Choroid plexus epithelial cell (primary cell): ENCODE measurements around the gene THBS2.

ENCODE experiments used
- DNase-seq: peaks from one replicate; pipeline ENCODE4 v3.0.0-alpha.2; 2010; ENCODE audit warnings: low read depth
- H3K4me3 ChIP-seq: 2 replicates; pipeline ENCODE4 v1.5.1; 2011; ENCODE audit warnings: low read depth, mild to moderate bottlenecking, control low read depth, low read length, moderate library complexity
- TF ChIP-seq, protein P1 (sequence below): conservative IDR thresholded peaks from 2 replicates; pipeline ENCODE4 v1.5.1; 2011; ENCODE audit warnings: low read depth, mild to moderate bottlenecking, control low read depth, inconsistent platforms, low read length, moderate library complexity

Gene THBS2

DNA sequence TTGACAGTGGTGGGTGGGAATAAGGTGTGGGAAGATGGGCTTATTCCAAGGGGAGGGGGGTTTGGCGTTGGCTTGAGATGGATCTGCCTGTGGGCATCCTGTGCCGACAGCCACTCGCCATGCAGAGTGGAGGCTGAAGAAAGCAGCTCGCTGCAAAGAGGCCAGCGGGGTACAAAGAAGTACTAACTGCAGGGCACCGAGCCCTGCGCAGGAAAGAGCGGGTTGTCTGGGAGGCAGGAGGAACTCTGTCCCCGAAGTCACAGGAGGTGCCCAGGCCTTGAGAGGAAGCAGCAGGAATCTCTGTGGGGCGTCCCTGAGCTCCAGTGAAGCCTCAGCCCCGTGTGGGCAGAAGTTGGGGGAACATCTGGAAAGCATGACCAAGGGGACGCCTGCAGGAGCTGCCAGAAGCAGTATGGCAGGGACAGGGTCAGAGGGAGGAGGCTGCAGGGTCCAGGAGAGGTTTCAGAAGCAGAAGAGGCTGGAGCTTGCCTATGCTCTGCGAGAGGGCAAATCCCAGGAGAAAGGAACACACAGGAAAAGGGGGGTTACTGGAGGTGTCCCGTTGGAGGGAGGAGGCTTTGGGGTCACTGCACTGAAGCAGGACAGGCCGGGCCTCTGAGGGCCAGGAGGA, 77.2 kb downstream of the THBS2 start:
- DNase-seq: no peak
- no peak overlapping the region for H3K4me3 ChIP-seq
- TF ChIP-seq, protein P1, sequence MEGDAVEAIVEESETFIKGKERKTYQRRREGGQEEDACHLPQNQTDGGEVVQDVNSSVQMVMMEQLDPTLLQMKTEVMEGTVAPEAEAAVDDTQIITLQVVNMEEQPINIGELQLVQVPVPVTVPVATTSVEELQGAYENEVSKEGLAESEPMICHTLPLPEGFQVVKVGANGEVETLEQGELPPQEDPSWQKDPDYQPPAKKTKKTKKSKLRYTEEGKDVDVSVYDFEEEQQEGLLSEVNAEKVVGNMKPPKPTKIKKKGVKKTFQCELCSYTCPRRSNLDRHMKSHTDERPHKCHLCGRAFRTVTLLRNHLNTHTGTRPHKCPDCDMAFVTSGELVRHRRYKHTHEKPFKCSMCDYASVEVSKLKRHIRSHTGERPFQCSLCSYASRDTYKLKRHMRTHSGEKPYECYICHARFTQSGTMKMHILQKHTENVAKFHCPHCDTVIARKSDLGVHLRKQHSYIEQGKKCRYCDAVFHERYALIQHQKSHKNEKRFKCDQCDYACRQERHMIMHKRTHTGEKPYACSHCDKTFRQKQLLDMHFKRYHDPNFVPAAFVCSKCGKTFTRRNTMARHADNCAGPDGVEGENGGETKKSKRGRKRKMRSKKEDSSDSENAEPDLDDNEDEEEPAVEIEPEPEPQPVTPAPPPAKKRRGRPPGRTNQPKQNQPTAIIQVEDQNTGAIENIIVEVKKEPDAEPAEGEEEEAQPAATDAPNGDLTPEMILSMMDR: no peak

DNA sequence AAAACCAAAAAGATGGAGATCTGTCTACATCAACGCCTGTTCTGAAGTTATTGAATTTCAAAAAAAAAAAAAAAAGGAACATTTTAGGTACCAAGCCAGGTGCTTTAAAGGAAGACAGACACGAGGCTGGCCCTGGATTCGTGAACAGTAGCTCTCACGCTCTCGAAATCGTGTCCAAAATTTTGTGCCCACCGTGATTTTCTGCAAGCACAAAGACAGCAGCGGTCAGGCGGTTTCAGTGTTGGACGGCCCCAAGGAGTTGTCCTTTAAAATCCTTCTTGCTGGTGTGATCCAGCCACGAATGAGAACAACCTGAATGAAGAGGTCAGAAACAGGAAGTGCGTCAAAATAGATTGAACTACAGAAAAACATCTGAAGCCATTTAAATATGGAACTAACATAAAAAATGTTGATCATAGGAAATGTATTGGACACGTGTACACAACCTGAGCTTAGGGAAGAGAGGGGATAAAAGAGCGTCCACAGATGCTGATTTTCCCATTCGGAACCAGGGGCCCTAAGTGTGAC, 78.2 kb downstream of the THBS2 start:
- TF ChIP-seq, protein P1: no peak
- H3K4me3 ChIP-seq: no peak overlapping the region
- DNase-seq: no peak

GRCh38 chr6:169174516-169175359, 78.9 kb downstream of the THBS2 start:
- DNase-seq: no peak
- no peak overlapping the region for H3K4me3 ChIP-seq
- TF ChIP-seq, protein P1: no peak

DNA sequence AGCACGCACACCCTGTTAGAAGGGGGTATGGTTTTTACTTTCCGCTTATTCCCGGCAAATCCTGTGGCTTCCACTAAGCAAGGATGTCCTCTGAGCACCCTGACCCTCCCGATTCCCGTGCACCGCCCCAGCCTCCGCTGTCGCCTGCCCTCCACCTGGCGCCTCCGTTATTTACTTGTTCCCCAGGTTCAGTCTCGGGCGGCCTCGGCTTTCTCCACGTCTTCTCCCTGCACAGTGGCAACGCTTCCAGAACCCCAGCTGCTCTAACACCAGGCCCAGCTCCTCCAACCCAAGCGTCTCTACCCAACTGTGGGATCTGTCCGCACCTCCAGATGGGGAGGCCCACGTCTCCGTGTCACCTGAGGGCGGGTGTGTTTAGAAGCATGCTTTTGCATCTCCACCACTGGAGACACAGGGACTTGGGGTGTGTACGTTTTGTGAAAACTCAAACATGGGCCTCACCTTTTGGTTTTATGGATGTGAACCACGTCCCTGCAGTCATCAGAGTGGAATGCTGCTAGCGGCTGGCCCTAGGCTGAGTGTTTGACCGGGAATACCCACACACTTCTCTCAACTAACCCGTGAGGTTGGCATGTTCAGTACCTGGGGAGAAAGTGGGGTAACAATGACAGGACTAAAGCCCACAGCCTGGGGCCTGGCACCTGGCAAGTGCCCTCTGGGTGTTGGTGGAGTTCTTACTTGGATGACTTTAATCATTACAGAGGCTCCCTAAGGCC, 79.9 kb downstream of the THBS2 start:
- TF ChIP-seq, protein P1: no peak
- no peak overlapping the region for H3K4me3 ChIP-seq
- no peak for DNase-seq

DNA sequence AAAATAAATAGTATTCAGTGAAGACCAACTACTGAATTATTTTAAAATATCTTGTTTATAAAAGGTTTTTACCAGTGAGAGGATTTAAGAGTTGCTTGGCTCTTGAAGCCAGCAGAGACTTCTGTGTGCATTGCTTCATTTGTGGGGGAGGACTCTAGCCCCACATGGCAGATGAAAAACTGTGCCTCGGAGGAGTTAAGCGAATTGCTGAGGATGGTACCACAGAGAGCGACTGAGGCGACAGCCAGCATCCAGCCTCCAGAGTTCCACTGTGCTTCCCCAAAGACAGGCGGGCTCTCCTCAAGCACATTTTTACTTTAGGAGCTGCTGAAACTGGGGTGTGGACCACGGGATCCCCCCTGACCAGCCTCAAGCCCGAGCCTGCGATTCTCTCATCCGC, 80.7 kb downstream of the THBS2 start:
- H3K4me3 ChIP-seq: no peak overlapping the region
- peak; percentile 39 for DNase-seq
- TF ChIP-seq, protein P1: no peak

GRCh38 chr6:169172456-169172855, 81.2 kb downstream of the THBS2 start:
- TF ChIP-seq, protein P1: no peak
- peak; percentile 93 for DNase-seq
- H3K4me3 ChIP-seq: no peak overlapping the region
